Stimulated activated CD8-positive, alpha-beta memory T cell treated with anti-CD3 and anti-CD28 coated beads, Interleukin-12 subunit alpha, Interleukin-12 subunit beta, amount 100 ng/mL, for 1 hour (primary cell): ENCODE results near the gene SLC35F3.
"Not testable (repeated sequence)": the region's sequence is repeated elsewhere in the genome, so short reads cannot be mapped to it uniquely, and the experiment has no call there.

Experiments used
- DNase-seq: peaks from one replicate; pipeline ENCODE4 v3.0.0-alpha.2; 2020; ENCODE audit warnings: low read depth

SLC35F3 gene

DNA sequence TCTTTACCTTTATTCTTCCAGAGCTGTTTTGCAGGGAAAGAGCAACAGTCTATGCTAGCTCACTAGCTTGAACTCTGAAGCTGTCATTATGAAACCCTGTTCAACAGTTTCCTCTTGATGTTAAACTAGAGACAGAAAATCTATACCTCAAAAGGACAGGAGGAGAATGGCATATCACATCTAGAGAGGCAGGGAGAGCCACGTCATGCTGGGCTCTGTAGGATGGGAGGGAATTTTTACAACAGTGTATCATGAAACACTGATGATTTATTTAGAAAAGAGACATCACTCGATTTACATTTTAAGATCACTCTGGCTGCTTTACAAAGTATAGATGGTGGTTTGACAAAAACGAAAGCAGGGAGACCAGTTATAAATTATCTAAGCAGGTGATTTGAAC lies 243.9 kb downstream of the SLC35F3 start:
- no peak for DNase-seq

DNA sequence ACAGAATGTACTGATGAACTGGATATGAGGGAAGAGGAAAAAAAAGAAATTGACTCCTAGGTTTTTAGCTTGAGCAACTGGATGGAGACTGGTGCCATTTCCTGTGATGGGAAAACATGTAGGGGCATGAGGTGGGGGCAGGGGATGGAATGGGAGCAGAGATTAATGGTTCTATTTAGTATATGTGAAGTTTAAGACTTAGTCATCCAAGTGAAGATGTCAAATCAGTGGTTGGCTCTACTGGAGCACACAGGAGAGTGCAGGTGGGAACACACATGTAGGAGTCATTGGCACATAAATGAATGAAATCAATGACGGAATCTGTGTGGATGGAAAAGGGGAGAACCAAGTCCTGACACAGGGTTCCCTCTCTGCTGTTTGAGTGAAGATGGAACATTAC lies 244.3 kb downstream of the SLC35F3 start:
- DNase-seq, result no peak

DNA sequence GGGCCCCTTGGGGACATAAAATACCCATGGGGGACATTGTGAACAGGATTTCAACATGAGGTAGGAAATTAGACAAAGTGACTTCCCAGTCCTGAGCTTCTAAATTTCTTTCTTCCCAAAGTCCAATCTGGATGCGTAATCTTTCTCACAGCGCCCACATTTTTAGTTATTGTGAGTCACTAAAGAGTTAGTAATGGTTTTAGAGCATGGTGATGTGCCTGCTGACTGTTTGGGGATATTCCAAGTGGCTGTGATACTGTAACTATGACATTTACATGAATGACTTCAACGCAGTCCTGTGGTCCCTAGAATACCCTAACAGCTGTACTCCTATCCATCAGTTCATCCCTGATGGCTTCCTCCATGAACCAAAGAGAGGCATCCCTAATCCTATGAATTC lies 244.7 kb downstream of the SLC35F3 start:
- DNase-seq, result no peak

DNA sequence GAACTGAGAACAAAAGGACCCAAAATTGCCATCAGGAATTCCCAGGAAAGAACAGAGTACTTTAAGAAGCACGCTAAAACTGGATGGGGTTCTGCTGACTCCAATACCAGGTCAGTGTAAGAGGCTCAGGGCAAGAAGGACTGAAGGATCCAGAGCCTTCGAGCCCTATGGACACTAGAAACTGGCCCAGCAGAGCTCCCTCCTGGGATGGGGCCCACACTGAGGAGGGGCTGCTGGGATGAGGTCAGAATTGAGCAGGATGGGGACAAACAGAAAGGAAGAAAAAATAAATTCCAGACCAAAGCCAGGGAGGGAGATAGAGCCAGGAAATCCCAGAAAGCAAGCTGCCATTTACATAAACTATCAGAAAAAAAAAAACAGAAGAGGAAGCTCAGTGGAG lies 246.4 kb downstream of the SLC35F3 start:
- no peak for DNase-seq

DNA sequence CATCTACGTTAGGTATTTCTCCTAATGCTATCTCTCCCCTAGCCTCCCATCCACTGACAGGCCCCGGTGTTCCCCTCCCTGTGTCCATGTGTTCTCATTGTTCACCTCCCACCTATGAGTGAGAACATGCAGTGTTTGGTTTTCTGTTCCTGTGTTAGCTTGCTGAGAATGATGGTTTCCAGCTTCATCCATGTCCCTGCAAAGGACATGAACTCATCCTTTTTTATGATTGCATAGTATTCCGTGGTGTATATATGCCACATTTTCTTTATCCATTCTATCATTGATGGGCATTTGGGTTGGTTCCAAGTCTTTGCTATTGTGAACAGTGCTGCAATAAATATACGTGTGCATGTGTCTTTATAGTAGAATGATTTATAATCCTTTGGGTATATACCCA lies 247.9 kb downstream of the SLC35F3 start:
- DNase-seq, result not testable (repeated sequence)

DNA sequence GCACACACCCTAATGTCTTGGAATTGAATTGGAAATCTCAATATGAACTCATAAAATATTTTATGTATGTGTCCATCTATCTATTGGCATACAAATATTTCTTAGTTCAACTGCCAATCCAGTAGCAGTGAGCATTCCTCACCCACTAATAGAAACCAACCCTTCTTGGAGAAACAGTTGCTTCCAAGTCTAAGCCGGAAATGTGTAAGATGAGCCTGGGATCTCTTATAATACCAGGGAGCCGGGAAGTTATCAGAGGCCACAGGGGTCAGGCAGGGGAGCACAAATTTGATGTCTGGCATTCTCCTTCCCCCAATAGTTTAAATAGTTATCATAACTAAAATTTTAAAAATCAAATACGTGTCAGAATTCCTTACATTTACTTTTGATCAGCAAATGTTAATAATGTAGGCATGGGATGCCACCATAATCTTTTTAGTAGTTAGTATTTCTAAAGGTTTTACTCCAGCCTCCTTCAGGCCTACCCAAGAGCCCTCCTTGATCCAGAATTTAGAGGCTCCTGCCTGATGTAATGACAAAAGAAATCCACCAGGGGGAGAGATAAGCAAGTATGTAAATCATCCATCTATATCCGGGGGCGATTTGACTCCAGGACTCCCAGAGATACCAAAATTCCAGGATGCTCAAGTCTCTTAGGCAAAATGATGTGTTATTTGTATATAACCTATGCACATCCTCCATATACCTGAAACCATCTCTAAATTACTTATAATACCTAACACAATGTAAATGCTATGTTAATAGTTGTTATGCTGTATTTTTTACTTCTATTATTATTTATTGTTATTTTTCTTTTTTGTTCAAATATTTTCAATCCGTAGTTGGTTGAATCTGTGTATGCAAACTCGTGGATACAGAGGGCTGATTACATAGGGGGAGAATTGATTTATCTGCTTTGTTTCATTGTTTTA lies 250.1 kb downstream of the SLC35F3 start:
- no peak for DNase-seq

DNA sequence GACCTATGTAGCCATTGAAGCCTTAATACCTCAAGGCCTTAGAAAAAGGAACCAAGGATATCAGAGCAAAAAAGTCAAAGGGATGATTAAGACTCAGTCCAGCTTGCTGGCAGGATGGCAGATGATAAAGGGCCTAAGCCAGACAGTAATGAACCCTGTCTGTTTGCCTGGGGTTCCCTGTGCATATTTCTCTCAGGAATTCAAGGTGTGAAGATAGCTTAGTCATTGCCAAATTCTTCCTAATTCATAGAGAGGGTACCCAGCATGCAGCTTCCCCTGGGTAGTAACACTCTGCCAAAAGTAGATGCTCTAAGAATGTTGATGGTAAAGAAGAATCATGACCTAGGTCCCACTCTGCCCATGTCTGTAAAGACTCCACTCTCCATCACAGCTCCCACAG lies 258.2 kb downstream of the SLC35F3 start:
- DNase-seq, result no peak

DNA sequence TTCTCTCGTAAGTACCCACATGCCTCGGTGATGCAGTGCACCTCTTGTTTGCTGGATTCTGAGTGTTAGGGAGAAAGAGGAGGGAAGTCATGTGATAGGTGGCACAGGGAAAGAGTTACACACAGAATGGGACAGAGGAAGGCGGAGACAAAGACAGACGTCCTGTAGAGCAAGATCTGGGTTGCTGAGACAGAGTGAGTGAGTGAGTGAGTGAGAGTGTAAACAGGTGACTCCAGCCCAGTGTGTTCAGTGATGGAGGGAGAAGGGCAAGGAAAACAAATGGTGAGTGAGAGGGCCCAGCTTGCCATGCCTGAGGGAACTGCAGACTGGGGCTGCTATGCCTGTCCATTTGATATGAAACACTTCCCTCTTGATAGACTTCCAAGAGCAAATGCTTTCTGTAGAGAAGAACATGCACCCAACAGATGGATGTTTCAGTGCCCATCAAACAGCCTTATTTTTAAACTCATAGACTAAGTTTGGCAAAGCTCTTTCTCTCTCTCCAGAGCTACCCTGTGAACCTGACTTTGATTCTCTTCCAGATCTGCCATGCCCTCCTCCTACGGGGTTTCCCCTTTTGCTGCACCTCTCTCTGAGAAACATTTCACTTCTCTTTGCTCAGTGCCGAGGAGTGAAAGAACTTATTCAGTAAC lies 258.9 kb downstream of the SLC35F3 start:
- DNase-seq, result no peak

DNA sequence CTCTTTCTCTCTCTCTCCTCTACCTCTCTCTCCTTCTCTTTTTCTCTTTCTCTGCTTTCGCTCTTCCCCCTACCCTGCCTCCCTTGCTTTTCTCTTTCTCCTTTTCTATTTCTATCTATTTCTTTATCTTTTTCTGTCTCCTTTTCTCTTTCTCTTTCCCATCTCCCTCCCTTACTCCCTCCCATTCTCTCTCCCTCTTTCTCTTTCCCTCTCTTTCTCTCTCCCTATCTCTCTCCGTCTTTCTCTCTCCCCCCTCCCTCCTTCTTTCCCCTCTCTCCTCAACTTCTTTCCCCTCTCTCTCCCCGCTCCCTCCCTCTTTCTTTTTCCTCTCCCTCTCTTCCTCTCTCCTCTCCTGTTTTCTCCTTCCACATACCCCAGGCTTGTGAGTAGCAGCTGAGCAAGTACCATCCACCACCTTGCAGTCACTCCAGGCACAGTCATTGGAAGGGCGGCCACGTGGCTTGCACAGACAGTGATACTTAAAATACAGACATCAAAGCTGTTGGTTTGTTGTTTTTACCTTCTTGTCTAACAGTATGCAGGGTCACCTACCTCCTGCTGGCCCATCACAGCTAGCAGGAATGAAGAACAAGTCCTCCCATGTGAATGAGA lies 259.7 kb downstream of the SLC35F3 start:
- DNase-seq, result no peak

DNA sequence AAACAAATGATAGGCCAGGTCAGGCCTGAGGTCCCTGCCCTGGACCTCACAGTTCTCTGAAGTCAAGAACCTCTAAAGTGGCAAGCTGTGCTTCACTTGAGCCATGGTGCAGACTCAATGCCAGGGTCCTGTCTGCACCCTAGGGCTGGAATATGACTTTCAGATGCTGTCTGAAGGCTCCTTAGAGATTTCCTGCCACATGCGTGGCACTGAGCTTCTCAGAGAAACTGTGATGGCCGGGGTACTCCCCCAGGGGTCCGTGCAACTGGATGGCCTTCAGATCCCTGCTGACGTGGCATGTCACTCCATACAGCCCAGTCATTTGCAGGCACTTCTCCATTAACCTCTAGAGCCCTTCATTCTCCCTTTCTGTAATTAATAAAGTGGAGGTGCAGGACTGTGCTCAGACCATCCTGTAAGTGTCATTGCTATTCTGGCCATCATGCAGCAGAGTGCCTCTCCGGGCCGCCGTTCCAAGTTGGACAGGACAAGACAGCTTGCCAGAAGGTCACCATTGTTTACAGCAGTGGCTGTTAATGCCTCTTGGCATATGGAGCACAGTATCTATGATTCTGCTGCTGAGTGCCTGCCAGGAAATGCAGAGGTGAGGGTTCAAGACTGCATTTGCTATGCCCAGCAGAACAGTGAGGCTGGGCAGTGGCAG lies 263.7 kb downstream of the SLC35F3 start:
- DNase-seq, result no peak

DNA sequence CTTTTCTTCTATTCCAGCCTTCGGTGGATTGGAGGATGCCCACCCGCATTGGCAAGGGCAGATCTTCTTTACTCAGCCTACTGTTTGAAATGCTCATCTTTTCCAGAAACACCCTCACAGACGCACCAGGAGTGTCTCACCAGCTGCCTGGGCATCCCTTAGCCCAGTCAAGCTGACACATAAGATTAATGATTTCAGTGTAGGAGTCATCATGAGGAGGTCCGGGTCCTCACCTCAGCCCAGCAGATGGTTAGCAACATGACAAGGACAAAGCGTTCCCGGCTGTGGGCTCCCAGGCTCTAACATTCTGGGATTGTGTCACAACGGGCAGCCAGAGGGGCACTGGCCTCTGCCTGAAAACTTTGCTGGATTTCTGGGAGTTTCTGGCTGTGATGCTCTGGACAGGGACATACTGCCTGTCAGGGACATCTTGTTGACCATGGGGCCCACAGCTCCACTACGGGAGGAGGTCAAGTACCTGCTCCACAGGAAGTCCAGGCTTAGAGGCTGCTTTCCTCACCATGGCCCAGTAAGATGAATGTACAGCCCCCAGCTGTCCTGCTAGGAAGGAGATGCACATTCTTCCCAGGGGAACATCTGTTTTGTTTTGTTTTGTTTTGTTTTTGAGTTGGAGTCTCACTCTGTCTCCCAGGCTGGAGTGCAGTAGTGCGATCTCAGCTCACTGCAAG lies 264.8 kb downstream of the SLC35F3 start:
- DNase-seq, result no peak

DNA sequence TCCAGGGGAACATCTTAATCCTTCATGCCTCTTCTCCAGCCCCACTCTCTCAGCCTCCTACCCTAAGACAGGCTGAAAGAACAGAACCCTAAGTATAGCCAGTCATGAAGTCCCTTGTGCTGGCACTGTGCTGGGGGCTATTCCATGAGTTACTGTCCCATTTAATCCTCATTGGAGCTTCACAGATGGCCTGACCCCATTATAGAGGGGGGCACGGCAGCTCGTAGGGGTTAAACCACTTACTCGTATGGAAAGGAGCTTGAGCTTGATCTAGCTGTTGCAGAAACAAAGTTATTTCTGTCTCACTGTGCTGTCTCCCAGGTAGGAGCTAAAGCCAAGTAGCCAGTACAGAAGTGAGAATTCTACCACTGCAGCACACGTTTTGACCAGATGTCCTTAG lies 265.6 kb downstream of the SLC35F3 start:
- no peak for DNase-seq

DNA sequence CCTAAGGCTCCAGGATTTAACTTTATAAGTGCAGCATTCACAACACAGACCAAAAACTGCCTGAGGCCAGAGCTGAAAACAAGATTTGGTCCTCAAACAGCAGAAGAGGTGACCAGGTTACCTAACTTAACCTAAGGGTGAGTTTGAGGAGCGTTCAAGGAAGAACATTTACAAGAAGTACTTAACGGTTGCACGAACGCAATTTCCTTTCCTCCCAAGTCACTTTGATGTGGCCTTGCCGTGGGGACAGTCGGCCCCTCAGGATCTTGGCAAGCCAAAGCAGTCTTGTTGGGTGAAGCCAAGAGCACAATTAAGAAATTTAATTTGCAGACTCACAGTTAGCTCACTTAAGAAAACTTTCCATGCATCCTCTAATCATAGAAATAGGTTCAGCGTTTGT lies 266.1 kb downstream of the SLC35F3 start:
- no peak for DNase-seq

DNA sequence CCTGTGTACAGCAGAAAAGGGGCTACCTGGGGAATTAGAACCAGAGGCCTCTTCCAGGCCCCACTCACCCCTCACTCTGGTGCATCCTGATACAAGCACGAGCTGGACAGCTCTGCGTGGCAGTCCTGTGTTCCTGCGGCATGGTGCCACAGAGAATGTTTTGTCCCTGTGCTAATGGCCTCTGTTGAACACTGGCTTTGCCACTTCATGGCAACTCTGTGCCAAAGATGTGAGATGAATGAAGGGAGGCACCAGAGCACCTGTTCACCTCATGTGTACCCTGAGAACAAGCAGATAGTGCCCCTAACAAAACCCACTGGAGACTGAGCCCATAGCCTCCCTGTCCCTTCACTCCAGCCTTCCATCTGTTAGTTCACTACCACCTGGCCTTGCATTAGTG lies 269.5 kb downstream of the SLC35F3 start:
- no peak for DNase-seq

DNA sequence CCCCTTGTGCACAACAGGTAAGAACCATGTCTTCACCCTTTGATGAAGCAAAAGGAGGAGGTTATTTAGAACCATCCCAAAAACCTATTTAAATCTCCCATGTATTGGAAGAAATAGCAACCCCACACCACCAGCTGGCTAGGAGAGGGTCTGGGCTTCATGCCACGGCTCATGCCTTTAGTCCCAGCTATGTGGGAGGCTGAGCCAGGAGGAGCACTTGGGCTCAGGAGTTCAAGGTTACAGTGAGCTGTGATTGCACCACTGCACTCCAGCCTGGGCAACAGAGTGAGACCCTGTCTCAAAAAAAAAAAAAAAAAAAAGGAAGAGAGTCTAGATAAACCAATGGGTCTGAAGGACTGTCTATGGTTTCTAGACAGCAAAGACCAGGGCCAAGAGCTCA lies 270.9 kb downstream of the SLC35F3 start:
- no peak for DNase-seq

DNA sequence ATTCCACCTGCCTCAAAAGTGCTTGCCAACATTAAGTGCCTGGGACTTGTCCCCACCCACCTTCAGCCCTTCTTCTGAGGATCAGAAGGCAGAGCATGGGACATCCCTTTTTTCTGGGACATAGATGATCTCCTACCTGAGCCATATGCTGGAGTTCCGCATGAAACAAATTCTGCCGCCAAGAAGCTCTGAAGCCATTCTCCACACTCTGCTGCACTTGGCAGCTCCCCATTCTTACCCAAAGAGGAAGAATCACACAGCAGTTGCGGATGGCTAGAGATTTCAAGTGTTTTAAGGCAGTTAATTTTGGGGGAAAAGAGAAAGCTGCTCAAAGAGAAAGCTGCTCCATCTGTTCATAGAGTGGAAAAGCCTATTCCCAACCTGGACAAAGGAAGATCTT lies 271.5 kb downstream of the SLC35F3 start:
- DNase-seq, result no peak

DNA sequence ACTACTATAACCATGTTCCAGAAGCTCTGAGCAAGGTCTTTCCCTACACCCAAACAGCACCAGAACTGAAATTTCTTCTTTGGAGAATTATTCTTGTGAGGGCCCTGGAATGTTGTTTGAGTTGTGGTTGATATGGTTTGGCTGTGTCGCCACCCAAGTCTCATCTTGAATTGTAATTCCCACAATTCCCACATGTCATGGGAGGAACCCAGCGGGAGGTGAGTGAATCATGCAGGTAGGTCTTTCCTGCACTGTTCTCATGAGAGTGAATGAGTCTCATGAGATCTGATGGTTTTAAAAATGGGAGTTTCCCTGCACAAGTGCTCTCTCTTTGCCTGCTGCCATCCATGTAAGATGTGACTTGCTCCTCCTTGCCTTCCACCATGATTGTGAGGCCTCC lies 272.4 kb downstream of the SLC35F3 start:
- DNase-seq, result not testable (repeated sequence)

DNA sequence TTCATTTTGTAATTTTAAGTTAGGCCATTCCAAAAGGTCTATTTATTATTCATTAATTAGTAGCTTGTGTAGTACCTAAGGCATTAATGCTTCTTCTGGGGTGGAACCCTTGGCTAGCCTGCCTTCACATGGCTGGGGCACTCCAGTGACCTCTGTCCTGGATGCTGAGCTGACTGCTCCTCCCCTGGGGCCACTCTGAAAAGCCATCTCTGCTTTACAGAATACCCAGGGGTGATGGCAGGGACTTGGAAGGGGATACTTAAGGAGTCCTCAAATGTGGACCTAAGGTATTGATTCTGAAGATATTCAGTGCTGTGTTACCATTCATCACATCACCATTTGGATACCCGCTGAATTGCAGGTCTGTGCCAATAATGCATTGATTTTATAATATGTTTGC lies 281.0 kb downstream of the SLC35F3 start:
- no peak for DNase-seq

DNA sequence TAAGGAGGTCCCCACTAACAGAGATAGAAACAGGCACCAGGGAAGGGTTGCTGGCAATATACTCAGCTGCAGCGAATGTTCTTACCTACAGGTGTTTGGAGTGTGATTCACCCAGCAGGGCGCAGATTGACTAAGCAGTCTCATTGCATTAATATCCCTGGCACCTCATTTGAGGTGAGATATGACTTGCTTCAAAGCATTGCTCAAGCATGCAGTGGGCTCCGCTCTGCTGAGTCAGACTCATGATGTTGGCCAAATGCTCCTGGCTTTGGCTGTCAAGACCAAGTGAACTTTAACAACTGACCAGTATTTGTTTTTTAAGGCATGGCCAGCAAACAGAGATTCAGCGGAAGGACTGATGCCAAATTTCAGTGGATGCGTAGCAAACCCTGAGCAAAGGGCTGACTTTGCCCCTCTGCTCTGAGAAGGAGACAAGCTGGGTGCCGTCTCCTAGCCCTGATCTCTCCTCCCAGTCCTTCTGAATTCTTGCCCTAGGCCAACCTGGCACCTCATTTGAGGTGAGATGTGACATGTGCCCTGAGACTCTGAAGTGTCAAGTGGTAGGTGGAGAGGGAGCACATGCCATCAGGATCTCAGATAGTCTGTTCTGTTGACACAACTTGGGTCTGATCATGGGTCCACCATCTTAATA lies 281.7 kb downstream of the SLC35F3 start:
- DNase-seq, result no peak

DNA sequence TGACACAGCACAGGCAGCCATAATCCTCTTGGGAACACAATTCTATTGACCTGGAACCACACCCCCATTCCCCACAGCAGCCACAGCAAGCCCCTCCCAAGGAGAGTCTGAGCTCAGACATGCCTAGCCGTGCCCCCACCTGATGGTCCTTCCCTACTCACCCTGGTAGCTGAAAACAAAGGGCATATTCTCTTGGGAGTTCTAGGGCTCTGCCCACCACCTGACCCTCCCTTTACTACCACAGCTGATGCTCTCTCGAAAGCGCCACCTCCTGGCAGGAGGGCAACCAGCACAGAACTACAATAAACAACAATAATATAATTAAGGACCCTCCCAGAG lies 283.9 kb downstream of the SLC35F3 start:
- no peak for DNase-seq

DNA sequence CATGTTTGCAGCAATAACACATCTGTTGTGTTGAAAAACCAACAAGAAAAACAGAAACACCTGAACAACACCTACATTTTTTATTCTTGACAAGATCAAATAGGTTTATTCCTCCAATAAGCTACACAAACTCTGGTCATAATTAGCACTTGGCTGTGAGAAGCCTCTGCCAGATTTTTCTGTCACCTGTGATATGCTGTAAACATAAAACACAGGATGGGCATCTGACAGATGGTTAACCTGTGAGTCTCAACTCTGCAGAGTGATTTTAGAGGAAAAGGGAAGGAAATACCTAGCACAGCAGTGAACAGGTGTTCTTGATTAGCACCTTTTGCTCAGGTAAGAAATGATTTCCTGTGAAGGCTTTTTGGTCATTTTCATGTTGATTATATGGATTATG lies 293.4 kb downstream of the SLC35F3 start:
- DNase-seq, result no peak
